IPS-NIHi11 (cell line): ENCODE results near the gene PFN3.
"Not testable (repeated sequence)": the region's sequence is repeated elsewhere in the genome, so short reads cannot be mapped to it uniquely, and the experiment has no call there.

Source experiments
- DNase-seq: peaks from one replicate; pipeline ENCODE4 v3.0.0; 2012; ENCODE audit warnings: mixed read lengths, low spot score

Gene PFN3

GRCh38 chr5:177425196-177425800 is 24.8 kb upstream of the PFN3 start:
- DNase-seq: no peak

DNA sequence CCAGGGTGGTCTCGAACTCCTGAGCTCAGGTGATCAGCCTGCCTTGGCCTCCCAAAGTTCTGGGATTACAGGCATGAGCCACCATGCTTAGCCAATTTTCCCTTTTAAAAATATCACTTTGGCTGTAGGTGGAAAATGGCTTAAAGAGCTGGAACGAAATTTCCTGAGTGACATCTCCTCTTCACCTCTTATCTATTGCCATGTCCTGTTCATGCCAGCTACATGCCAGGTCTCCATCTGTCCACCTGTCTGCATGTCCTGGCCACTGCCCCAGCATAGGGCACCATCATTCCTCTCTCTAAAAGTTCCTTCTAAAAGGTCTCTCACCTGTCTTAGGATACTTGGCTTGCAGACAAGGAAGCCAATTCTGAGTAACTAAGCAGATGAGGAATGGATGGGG is 23.2 kb upstream of the PFN3 start:
- DNase-seq: no peak

GRCh38 chr5:177421062-177421798 is 20.8 kb upstream of the PFN3 start:
- no peak for DNase-seq

DNA sequence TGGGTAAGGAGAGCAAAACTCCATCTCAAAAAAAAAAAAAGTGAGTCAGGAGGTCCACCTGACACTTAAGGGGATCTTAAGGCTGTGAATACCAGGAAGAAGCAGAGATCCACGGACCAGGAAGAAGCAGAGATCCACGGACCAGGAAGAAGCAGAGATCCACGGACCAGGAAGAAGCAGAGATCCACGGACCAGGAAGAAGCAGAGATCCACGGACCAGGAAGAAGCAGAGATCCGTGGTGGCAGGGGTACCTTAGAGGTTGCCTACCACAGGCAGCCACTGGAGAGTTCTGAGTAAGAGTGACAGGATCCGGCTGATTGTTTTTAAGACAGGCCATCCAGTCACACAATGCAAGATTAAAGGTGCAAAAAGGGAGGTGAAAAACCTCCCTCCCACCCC is 20.0 kb upstream of the PFN3 start:
- not testable (repeated sequence) for DNase-seq

GRCh38 chr5:177419046-177419445 is 18.6 kb upstream of the PFN3 start:
- no peak for DNase-seq

GRCh38 chr5:177417081-177417480 is 16.6 kb upstream of the PFN3 start:
- DNase-seq: not testable (repeated sequence)

DNA sequence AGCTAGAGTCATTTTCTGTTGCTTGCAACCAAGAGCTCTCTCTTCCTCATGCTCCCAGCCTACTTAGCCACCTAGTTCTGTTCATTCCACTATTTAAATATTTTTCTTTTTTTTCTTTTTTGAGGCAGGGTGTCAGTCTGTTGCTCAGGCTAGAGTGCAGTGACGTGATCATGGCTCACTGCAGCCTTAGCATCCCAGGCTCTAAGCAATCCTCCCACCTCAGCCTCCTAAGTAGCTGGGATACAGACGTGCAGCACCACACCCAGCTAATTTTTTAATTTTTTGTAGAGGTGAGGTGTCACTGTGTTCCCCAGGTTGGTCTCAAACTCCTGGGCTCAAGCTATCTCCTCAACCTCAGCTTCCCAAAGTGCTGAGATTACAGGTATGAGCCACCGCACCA is 14.0 kb upstream of the PFN3 start:
- DNase-seq: no peak

DNA sequence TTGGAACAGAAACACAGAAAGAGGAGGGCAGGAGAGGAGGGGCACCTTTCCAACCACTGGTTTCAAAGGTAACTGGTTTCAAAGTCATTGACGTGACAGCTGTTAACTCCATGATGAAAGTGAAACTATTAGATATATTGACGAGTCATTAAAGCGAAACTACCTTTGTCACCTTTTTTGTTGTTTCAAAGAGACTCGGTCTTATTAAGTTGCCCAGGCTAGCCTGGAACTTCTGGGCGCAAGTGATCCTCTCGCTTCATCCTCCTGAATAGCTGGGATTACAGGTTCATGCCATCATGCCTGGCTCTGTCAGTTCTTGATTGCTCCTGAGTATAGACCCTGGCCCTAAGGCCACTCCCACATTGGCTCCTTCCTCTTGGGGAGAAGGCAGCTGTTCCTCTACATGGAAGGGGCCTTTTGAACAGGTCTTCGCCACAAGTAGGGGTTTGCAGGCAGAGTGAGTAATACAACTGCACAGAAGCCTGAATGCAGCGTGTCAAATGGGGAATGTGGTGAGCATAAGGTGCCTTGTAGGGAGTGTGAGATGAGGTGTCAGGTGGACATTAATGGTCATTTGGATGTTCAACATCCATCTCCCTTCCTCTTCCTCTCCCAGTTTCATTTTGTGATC is 12.3 kb upstream of the PFN3 start:
- no peak for DNase-seq

- DNase-seq: no peak
Measured at GRCh38 chr5:177410575-177410974, 10.1 kb upstream of the PFN3 start.

DNA sequence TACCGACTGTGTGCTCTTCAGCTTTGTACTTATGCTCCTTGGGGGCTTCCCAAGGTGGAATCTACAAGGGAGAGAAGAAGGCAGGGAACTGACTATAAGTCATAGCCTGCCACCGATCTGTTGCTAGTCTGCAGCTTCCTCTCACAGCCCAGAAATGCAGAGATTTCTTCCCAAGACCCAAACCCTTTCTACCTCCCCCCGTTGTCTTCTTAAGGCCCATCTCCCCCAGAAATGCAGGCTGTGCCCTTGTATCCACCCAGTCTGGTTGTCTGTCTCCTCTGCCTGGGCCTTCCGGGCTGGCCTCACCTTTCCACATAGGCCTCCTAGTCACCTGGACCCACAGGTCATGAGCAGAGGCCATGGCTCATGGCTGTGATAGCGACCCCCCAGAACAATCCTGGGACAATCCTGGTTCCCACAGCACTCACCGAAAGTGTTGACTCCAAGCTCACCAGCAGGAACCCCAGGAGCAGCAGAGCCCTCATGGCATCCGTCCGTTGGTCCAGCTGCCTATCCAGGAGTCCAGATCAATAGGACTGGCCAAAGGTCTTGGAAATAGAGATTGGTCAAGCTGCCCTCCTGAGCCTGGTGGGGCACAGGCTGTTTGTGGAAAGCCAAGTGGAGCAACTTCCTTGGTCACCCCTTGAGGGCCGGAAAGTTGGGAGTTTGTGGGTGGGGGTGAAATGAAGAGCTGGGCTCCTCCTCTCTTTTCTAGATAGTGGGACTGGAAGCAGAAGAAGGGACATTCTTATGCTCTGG is 8.8 kb upstream of the PFN3 start, which contains the start of gene F12:
Gene F12 (minus strand): TSS at position 522 of the 759 bp plus-strand sequence. CDS start 37 bp downstream, at position 485.
- no peak for DNase-seq

DNA sequence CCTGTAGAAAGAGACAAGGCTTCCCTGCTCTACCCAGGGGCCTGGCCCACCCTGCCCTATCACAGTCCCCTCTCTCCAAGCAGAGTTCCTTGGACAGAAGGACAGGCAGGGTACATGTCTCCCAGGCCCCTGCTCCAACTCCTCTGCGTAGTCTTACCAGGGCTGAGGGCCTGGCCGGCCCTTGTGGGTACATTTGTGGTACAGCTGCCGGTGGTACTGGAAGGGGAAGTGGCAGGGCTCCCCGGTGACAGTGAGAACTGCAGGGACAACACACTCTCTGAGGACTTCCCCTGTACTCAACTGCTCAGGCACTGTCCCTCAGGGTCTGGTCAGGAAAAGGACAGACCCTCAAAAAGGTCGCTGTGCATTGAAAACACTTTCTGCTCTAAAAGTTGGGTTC is 5.3 kb upstream of the PFN3 start:
- DNase-seq: no peak

GRCh38 chr5:177405312-177405711 is 4.9 kb upstream of the PFN3 start:
- no peak for DNase-seq

DNA sequence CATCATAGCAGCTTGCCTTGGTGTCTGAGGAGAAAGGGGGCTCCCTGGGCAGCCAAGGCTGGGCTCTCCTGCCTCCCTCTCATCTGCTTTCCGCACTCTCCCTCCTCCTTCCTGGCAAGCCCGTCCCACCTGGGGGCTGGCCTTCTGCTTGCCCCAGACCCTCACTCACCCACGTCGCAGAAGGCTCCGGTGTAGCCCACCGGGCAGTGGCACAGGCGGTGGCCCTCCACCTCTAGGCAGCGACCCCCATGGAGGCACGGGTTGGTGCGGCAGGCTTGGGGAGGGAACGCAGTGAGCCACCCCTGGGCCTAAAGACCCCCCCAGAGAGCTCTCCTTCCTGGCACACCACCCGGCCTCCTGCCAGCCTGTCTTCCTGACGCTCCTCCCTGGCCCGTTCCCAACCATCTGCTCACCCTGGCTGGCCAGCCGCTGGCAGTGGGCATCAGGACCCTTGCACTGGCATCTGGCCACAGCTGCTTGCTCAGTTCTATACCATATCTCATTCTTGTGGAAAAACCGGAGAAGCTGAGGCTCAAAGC is 4.2 kb upstream of the PFN3 start:
- DNase-seq: no peak

DNA sequence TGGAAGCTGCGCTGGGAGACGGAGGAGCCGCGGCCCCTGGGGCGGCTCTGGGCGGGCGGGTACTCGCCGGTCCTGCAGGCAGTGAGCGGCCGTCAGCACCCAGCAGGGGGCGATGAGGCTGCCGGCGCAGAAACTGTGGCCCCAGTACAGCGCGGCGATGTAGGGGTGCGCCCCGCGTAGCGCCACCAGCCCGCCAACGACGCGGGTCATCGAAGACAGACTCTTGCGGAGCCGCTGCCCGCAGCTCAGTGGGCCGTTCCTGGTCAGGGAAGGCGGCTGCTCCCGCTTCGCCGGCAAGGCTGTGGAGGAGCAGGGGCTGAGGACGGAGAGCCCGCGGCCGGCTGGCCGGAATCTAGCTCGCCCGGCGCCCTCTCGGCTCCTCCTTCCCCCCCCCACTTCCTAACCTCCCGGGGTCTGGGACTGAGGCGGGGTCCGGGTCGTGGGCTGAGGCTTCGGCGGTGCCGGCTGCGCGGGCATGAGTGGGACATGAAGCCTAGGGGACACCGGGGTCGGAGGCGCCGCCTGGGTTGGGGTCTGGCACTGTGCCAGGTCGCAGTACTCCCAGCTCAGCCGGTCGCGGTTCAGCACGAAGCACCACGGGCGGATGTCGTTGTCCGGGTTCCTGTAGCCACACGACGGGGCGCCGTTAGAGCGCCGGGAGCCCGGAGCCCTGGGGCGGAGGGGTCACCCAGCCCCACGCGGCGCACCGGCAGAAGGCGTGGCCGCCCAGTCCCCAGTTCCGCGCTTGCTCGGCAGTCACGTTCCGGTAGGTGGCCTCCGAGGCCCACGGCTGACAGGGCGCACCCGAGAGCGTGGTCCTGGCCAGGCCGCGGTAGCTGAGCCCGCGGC is 3.6 kb upstream of the PFN3 start:
- DNase-seq: peak; percentile 87

DNA sequence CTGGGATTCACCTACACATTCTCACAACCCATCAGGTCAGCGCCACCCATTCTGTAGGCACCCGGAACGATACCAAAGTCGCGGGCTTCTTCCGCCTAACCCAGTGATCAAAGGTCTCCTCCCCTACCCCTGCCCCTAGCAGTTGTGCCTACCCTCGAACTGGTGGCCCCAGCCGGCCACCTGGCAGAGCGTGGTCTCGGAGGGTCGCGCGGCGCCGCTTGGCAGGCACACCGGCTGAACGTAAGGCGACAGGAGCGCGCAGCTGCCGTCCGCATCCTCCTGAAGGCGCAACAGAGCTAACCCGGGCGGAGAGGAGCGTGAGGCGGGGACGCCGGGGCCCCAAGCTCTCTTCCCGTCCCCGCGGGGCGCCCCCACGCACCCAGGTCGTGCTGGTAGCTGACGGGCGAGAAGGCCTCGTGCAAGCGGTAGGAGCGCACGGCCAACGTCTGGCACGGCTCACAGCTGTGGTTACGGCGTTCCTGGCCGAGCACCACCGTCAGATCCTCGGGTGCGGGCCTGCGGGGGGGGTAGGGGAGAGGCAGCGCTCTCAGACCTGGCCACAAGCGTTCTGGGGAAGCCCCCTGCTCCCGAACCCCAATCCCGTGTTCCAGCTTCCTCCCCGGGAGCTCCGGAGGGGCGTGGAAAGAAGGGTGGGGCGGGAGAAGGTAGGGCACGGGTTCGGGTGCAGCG is 2.8 kb upstream of the PFN3 start:
- DNase-seq: peak; percentile 50

GRCh38 chr5:177402271-177403043 is 2.0 kb upstream of the PFN3 start:
- DNase-seq: peak; percentile 90

DNA sequence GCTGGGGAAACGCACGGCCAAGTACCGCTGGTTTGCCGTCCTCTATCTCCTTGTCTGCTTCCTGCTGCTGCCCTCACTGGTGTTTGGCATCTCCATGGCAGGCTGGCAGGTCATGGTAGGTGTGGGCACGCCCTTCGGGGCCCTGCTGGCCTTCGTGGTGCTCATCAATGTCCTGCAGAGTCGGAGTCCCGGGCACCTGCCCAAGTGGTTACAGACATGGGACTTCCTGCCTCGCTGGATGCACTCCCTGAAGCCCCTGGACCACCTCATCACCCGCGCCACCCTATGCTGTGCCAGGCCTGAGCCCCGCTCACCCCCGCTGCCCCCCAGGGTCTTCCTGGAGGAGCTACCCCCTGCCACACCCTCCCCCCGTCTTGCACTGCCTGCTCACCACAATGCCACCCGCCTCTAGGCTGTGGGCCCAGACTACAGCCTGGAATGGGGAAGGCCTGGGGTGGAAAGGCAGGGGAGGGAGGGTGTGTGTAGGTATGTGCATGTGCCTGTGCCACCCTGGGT is 2.5 kb downstream of the PFN3 start:
- no peak for DNase-seq

GRCh38 chr5:177396807-177397206 is 3.7 kb downstream of the PFN3 start:
- DNase-seq: no peak

GRCh38 chr5:177396078-177396477 is 4.4 kb downstream of the PFN3 start:
- no peak for DNase-seq

GRCh38 chr5:177393990-177394389 is 6.5 kb downstream of the PFN3 start:
- DNase-seq: no peak
